HG03280 (cell line): ENCODE data around the gene TNFRSF6B.
A peak's percentile ranks its signal among the peaks of the same experiment; 100 is the strongest.

Experiments
- ATAC-seq: cut with Tn5 transposase; IDR thresholded peaks from one replicate; pipeline ENCODE4 v1.9.1; 2021; ENCODE audit warnings: mild to moderate bottlenecking, moderate library complexity; ENCODE audit not compliant: unreplicated experiment

Gene TNFRSF6B

GRCh38 chr20:63734946-63735858, 38.8 kb downstream of the TNFRSF6B start:
- no peak for ATAC-seq

GRCh38 chr20:63735859-63736718, 39.6 kb downstream of the TNFRSF6B start, which contains the start of gene LIME1:
TSS of gene LIME1 (plus strand) at chr20:63736664. CDS start at chr20:63737550, 886 bp downstream.
- ATAC-seq: no peak

- ATAC-seq: no peak
Observed at GRCh38 chr20:63736893-63737694, 40.6 kb downstream of the TNFRSF6B start.

GRCh38 chr20:63737695-63737944, 41.2 kb downstream of the TNFRSF6B start:
- ATAC-seq: no peak

GRCh38 chr20:63737945-63738686, 41.7 kb downstream of the TNFRSF6B start:
- ATAC-seq: no peak

- ATAC-seq: no peak
Observed at GRCh38 chr20:63738687-63739129, 42.3 kb downstream of the TNFRSF6B start.

- ATAC-seq: peak; percentile 55
Observed at GRCh38 chr20:63739130-63740069, 42.9 kb downstream of the TNFRSF6B start, which contains the start of gene SLC2A4RG. TSS of gene SLC2A4RG (plus strand) at chr20:63739776. CDS start at chr20:63739913, 137 bp downstream.

GRCh38 chr20:63740070-63740626, 43.7 kb downstream of the TNFRSF6B start:
- ATAC-seq: peak; percentile 11

GRCh38 chr20:63740627-63741353, 44.3 kb downstream of the TNFRSF6B start:
- no peak for ATAC-seq

GRCh38 chr20:63741354-63741675, 44.9 kb downstream of the TNFRSF6B start:
- no peak for ATAC-seq

GRCh38 chr20:63741676-63742380, 45.4 kb downstream of the TNFRSF6B start:
- no peak for ATAC-seq

- no peak for ATAC-seq
Observed at GRCh38 chr20:63742381-63743024, 46.1 kb downstream of the TNFRSF6B start.

GRCh38 chr20:63743210-63743970, 46.9 kb downstream of the TNFRSF6B start:
- ATAC-seq: no peak

GRCh38 chr20:63744158-63744557, 47.7 kb downstream of the TNFRSF6B start:
- ATAC-seq: no peak

GRCh38 chr20:63744574-63745423, 48.3 kb downstream of the TNFRSF6B start:
- no peak for ATAC-seq
